Hematopoietic multipotent progenitor cell treated with erythropoietin and hydrocortisone succinate and interleukin-3 and kit ligand, for 17 days (in vitro differentiated cells): ENCODE data around the gene P2RX3.
A peak's percentile ranks its signal among the peaks of the same experiment; 100 is the strongest.

Source experiments
- DNase-seq: peaks from one replicate; pipeline ENCODE4 v3.0.0-alpha.2; 2015; ENCODE audit warnings: low spot score

P2RX3 gene

DNA sequence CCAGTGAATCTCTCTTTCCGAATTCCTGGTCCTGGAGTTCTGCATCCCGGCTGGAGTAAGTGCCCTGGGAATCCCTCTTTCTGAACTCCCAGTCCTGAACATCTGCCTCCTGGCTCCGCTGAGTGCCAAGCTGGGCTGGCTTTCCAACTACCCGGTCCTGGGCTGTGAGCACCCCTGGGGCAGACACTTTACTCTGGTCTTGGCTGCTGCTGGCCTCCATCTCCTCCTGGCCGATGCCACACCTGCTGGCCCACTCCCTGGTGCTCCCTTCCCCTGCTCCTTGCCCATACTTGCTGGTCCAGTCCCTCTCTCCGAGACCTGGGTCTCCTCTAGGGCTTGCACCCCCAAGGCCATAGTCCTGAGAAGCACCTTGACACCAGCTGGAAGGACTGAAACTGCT is 28.1 kb upstream of the P2RX3 start:
- no peak for DNase-seq

DNA sequence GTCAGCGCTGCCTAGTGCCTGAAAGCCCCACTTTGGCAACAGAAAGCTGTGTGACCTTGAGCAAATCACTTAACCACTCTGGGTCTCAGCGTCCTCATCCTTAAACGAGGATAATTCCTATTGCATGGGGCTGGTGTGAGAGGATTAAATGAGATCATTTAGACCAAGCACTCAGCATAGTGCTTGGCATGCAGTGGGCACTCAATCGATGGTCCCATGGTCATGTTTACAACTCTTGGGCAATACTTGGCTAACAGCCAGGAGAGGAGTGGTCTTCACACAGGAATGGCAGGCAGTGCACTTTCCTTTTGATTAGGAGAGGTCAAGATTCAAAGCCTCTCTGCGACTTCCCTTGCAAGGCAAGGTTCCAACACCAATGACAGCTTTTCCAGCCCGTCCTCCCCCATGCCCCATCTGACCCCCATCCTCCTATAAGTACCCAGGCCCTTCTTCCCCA is 27.5 kb upstream of the P2RX3 start:
- DNase-seq = no peak

DNA sequence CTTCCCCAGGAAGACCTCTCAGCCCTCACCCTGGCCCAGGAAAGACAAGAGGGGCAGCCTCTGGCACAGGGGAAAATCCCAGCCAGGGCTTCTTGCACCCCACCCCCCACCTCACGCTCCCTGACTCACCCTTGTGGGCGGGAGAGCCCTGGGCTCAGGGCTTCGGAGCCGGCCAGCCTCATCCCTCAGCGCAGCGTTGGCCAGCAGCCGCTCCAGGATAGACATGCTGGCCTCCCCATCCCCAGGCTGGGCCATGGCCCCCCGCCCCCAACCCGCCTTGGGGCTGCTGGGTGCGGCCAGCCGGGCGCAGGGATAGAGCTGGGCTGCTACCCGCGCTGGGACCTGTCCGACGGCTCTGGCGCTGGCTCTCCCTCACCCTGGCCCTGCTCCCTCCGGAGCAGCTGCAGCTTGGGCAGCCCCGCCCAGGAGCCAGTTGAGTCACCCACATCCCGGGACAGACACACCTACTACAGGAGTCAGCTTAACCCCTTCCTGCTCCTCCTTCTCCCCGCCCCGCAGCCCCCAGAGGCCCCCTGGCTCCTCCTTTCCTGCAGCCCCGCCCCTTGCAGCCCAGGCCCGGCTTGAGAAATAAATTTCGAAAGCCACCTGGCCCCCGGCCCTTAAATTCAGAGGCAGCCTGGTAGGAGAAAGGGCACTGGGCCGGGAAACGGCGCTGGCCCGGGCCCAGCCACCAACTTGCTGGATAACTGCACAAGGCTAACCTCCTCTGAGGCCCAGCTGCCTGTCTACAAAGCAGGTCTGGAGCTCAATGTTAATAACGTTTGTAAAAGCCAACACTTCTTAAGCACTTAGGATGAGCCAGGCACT is 26.8 kb upstream of the P2RX3 start:
- peak; percentile 51 for DNase-seq

DNA sequence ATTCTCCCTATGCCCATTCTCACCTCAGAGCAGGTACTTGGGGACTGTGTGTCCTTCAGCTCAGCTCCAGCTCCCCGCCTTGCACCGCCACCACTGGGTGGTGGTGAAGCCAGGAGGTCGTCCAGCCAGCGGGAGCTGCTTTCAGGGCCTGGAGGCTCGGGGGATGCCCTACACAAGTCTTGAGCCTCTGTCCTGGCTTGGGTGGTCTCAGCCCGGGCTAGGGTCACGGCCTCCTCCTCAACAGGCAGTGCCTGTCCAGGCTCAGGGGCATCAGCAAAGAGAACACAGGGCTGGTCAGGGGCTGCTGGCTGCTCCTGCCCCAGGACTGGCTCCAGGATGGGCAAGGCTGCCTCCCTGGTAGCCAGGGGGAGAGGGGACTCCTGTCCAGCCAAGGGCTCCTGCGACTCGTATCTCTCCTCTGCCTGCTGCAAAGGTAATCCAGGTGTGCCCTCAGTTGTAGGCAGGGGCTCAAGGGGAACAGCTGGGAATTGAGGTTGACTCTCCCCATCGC is 25.6 kb upstream of the P2RX3 start:
- DNase-seq = no peak

DNA sequence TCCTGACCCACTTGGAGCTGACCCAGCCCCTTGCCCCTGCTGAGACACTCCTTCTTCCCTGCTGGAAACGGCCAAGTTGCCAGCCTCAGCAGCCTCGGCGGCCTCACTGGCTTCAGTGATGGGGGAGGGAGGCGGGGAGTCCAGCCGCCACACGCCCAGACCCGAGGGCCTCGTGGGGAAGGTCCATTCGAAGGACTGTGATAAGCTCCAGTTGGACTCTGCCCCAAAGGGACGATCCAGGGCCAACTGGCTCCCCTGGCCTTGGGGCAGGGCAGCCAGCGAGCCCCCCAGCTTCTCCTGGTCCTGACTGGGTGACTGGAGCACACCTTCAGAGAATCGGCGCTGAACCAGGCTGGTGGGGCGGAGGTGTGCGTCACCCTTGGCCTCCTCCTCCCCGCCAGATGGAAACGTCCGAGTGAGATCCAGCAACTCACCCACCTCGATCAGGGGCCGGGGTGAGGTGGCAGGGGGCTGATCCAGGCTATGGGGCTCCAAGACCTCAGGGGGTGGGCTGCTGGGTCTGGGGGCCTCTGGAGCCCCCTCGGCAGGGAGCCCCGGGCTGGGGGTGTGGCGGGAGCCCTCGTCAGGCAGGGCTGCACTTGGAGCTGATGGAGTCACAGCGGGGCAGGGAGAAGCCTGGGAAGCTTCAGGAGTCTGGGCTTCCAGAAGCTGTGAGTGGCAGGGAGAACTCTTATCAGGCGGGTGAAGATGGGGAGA is 24.9 kb upstream of the P2RX3 start:
- no peak for DNase-seq

DNA sequence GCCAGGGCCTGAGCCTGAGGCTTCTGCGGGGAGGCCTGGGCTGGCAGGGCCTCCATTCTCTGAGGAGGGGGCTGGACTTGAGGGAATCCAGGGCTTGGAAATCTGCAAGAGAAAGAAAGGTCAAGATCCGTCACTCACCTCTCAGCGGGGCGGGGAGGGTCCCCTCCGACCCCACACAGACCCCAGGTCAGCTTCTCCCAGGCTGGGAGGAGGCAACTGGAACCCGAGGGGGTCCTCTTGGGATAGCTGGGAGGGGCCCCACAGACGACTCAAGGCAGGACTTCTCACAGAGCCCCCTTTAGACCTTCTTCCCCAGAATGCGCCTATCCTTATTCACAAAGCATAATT is 24.4 kb upstream of the P2RX3 start:
- DNase-seq = no peak

DNA sequence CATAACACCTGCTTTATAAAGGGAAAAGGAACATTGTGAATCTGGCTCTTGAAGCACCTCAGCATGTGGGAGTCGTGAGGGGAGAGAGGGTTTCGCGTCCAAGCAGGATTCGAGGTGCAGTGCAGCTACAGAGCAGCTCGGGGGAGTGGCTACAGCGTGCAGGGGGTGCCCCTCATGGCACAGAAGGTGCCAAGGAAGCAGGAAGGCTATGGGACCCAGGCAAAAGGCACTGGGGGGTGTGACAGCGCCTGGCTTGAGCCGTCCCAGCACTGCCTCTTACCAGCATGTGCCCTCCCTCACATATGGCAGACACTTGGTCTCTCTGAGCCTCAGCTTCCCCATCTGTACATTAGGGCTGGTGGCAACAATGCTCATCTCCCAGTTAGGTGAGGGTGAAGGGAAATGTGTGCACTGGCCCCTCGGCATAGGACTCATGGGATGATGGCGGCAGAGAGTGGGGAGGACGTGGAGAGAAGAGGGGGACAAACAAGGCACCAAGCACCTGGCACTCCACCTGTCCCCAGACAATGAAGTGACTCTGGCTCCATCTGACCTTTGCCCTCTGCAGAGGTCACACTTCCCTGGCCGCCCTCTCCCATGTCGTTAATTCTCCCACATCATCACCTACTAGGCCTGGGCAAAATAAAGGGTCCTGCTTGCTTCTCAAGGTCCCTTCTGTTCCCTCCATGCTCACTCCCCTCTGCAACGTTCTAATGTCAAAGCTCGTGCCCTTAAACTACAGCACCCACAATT is 23.8 kb upstream of the P2RX3 start:
- DNase-seq = no peak

- DNase-seq = no peak
These were observed 22.7 kb upstream of the P2RX3 start for GRCh38 chr11:57315491-57315890.

DNA sequence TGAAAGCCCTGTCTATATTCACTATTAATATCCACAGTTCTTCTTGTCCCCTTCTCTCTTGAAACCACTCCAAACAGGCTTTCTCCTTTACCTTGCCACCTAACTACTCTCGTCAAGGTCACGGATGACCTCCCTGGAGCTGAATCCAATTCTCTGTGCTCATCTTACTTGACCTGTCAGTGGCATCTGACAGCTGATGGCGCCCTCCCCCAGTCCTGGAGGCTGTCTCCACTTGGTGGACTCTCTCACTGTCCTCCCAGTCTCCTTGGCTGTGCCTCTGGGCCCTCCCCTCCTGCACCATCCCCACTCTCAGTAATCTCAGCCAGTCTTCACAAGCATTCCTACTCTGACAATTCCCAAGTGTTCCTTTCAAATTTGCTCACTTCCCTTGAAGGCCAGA is 22.1 kb upstream of the P2RX3 start:
- no peak for DNase-seq

- DNase-seq = no peak
These were observed 20.0 kb upstream of the P2RX3 start for GRCh38 chr11:57318178-57318577.

DNA sequence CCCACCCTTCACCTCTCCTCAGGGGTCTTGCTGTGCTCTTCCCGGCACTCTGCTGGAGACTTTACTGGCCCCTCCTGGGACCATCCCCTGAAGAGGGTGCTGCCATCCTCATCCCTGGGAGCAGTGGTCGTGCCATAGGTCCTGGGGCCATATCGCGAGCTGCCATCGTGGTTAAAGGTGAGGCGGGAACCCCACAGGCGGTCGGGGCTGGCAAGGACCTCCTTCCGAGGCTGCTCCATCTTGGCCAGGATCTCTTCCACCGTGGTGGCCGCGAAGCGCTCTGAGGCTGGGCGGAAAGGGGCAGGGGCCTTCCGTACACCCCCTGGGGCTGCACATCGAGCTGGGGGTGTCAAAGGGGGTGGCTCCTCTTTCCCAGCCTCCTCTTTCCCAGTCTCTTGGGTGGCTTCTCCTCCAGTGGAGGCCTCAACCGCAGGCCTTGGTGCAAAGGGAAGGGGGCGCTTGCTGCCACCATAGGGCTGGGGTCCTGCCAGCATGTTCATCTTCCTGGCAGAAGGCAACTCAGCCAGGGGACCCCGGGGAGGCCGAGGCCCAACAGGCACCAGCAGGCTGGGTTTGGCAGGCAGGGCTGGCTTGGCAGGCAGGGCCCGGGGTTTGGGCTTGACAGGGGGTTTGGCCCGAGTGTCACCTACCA is 18.0 kb upstream of the P2RX3 start:
- no peak for DNase-seq

DNA sequence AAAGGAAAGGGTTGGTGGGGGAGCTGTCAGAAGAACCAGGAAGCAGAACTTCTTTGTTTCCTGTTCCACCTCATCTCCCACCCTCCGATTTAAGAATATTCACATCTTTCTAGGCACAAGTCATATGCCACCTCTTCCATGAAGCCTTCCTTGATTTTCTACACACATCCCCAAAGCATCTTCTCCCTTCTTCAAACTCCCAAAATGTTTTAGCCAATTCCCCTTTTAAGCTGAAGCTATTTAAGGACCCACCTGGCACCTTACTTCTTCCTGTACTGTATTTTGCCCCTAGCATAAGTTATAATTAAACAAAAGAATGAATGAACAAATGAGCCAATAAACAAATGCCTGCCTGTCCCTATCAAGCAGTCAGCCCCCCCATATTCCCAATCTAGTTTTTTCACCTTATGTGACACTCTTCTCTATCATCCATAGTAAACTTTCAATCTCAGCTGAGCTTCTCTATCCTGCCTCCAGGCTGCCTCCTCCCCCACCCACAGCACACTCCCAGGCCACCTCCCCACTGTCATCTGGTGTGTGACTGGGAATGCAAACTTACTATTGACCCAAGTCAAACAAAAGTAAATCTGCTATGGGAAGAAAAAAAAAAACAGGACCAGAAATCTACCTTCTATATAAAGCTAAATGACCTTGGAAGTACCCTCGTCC is 17.3 kb upstream of the P2RX3 start:
- DNase-seq = no peak

GRCh38 chr11:57321388-57322255 is 16.5 kb upstream of the P2RX3 start:
- DNase-seq = peak; percentile 36

DNA sequence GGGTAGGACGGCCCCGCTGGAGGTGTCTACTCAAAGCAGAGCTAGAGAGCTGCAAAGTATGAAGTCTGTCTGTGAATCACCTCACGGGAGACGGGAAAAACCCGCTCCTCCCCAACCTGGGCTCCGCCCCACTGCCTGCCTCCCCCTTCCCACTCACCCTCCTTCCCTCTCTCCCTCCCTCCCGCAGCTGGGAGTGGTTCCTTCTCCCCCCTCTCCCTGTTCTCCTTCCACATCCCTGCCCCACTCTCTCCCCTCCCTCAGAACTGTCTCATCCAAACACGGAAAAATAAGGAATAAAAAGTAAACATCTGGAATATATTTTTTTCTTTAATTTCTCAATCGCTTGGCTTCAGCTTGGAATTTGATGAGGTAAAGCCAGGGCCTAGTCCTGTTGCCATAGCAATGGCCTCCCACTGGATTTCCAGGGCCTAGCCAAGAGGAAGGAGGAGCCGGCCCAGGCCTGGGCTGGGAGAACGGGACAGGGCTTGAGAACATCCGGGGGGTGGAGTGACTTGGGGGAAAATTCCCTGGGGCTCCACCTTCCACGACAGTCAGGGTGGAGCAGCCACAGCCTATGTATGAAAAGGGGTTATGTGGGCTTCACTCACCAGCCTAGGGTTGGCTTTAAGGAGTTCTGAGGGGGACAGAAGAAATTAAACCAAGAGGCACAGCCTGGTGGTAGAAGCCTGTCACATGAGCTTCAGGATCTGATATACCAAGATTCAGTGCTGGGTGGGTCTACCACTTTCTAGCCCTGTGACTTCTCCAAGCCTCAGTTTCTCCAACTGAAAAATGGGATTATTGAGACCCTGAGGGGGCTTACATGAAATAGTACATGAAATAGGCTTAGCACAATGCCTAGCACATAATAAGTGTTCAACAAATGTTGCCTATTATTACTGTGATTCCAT is 15.6 kb upstream of the P2RX3 start:
- DNase-seq = peak; percentile 46

DNA sequence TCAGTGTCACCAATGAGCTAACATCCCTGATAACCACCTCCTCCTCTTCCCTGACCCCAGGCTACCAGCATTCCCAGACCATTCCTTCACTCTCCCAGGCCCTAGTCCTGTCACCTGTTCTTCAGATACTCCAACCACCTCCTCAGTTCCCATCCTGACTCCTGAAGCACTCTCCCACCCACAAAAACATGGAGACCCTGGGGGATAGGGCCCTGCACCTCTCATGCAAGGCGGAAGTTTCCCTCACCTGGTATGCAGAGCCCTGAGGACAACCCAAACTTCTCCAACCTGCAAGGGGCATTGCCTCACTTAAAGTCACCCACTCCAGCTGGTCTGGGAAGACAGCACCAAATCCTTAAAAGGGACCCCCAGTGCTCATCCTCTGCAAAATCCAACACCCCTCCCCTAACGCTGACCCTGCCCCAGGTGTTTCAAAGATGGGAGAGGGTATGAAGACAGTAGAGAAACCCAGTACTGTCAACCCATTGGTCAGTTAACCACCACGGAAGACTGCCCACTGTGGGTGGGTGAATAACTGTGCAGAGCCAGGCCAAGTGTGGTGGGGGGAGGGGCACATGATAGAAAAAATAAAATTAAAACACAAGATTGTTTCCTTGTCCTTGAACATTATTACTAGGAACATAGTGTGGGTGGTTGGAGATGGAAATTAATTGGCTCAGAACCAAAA is 14.8 kb upstream of the P2RX3 start:
- no peak for DNase-seq

GRCh38 chr11:57323855-57324153 is 14.3 kb upstream of the P2RX3 start:
- no peak for DNase-seq

GRCh38 chr11:57324154-57324885 is 13.8 kb upstream of the P2RX3 start:
- no peak for DNase-seq
